Measurements from ENCODE around the gene CATSPER1.

Gene CATSPER1

DNA sequence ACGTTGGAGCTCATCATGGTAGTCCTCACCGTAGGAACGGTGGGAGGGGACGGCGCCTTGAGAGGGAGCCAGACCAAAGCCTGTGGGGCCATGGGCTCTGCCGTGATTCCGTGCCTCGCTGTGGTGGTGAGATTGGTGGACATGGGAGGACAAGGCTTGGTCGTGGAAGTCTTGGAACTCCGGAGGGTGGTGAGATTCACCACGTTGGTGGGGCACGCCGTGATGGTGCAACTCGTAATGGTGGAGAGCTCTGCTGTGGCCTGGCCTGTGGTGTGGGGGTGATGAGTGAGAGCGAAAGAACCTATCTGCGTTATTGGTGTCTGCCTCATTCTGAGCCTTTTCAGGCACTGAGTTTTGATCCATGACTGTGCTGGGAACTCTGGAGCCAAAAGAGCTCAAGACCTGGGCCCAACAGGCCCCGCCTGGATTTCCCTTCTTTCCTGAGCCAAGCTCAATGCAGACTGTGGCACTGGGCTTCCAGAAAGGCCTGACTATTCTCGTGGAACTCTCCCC is at the start of gene CATSPER1:
TSS of gene CATSPER1 (minus strand) at position 463 of the 513 bp plus-strand sequence. CDS start at position 363, 100 bp downstream.
- no peak for DNase-seq

DNA sequence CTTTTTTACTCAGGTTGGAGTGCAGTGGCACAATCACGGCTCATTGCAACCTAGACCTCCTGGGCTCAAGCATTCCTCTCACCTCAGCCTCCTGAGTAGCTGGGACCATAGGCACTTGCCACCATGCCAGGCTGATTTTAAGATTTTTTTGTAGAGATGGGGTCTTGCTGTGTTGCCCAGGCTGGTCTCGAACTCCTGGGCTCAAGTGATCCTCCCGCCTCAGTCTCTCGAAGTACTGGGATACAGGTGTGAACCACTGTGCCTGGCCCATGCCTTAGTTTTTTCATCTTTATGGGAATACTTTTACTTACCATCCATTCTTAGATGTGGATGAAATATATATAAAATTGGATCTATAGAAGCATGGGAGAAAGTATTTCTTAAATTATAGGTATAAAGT is 49.0 kb upstream of the CATSPER1 start:
- DNase-seq, result no peak

DNA sequence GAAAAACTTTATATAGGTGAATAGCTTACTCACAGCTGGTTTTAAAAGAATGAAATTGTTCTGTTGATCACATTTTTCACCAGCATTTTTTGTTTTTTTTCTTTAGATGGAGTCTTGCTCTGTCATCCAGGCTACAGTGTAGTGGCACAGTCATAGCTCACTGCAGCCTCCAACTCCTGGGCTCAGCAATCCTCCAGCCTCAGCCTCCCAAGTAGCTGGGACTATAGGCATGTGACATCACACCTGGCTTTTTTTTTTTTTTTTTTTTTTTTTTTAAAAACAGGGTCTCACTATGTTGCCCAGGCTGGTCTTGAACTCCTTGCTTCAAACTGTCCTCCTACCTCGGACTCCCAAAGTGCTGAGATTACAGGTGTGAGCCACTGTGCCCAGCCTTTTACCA is 47.4 kb upstream of the CATSPER1 start:
- no peak for DNase-seq

DNA sequence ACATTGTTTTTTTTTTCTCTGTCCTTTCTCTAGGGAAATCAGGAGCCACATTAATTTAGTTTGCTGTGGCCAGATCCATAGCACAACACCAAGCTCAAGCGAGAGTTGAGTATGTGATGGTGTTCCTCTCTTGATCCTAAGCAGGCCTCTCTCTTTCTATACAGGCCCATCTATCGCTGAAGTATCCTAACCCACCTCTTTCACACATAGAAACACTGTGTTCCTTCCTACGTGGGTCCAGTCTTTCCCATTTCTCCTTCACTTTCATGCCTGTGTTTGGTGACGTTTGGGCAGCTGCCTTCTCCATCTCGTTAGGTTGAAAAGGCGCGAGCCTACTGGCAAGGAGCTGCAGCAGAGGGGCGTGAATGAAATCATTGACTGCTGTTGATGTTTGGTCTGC is 46.2 kb upstream of the CATSPER1 start:
- DNase-seq, result no peak

DNA sequence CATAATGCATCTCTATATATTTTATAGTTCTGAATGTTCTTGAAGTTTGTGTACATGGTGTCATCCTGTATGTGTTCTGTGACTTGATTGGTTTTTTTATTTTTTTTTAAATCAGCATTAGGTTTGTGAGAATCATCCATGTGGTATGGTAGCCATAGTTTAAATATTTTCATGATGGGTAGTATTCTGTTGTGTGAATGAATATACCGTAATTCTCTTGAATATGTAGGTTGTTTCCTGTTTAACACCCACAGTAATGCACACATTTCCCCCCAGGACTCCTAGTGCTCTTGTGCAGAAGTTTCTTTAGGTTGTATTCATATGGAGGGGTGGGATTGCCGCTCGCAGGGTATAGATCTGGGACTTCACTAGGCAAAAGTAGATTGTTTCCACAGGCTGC is 45.8 kb upstream of the CATSPER1 start:
- no peak for DNase-seq

DNA sequence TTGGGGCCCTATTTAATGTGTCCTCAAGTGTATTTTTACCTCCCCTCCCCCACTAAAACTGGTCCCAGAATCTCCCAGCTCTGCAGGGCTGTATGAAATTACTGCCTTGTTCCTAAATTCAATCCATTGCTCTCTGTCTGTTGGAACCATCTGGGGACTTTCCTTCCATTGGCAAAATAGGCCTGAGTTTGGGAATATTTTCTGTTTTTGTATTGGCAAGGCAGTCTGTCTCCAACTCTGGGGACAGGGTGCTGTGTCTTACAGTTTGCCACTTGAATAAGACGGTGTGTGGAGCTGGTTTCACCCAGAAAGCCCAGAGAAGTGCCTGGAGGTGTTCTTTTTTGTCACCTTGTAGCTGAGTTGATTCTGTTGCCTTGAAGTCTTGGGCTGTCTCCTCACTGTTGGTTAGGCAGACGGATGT is 45.1 kb upstream of the CATSPER1 start:
- DNase-seq, result no peak

DNA sequence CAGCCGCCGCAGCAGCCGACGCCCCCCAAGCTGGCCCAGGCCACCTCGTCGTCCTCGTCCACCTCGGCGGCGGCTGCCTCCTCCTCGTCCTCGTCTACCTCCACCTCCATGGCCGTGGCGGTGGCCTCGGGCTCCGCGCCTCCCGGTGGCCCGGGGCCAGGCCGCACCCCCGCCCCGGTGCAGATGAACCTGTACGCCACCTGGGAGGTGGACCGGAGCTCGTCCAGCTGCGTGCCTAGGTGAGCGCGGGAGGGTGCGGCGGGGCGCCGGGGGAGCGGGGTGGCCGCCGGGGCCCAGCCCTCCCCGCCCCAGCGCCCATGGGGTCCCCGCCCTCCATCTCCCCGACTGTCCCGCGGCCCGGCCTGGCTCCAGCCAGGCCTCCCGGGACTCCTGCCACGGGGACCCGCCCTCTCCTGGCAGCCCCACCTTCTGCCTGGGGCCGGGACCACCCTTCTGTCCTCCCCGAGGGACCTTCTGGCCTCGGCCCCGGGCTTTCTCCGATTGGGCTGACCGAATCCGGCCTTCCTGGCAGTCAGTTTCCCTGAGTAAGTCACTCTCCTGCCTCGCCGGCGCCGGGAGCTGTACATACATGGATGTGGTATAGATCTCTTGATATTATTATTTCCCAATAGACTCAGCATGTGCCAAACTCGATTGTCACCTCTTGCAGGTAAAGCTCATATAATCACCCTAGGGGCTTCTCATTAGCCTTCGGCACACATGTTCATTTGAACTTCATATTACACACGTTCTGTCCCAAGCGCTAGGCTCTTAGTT is 44.5 kb upstream of the CATSPER1 start:
- DNase-seq, result peak; percentile 65

DNA sequence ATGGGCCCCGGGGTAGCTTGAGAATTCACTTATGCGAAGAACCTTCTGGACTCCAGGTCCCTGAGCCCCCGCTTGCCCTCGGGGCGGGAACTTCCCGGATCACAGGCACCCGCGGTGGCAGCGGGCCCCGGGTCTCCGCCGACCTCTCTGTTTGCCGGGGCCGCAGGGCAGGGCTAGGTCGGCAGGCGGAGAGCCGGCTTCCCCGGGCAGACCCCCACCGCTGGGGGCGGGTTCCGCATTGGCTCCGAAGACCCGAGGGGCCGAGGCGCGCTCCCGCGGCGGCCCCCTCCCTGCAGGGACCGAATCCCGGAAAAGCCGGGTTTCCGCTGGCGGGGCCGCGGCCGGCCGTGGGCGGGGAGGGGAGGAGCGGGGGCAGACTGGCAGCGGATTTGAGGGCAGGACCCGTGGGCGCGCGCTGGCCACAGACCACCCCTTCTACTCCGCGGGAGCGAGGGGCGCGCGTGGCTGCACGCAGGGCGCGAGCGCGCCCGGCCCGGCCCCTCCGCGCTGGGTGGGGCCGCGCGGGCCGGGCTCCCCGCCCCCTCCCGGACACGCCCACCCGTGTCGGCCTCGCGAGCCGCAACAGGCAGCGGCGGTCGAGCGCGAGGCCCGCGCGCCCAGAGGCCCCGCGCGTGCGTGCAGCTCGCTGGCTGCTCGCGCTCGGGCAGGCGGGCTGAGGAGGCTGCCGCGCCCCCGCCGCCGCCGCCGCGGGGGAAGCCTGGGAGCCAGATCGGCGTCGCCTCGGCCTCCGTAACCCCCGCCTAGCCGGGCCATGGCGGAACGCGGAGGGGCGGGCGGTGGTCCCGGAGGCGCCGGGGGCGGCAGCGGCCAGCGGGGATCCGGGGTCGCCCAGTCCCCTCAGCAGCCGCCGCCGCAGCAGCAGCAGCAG is 43.7 kb upstream of the CATSPER1 start, which contains the start of gene PACS1:
TSS of gene PACS1 (plus strand) at position 558 of the 889 bp plus-strand sequence. CDS start at position 773, 215 bp downstream.
- DNase-seq, result peak; percentile 90

DNA sequence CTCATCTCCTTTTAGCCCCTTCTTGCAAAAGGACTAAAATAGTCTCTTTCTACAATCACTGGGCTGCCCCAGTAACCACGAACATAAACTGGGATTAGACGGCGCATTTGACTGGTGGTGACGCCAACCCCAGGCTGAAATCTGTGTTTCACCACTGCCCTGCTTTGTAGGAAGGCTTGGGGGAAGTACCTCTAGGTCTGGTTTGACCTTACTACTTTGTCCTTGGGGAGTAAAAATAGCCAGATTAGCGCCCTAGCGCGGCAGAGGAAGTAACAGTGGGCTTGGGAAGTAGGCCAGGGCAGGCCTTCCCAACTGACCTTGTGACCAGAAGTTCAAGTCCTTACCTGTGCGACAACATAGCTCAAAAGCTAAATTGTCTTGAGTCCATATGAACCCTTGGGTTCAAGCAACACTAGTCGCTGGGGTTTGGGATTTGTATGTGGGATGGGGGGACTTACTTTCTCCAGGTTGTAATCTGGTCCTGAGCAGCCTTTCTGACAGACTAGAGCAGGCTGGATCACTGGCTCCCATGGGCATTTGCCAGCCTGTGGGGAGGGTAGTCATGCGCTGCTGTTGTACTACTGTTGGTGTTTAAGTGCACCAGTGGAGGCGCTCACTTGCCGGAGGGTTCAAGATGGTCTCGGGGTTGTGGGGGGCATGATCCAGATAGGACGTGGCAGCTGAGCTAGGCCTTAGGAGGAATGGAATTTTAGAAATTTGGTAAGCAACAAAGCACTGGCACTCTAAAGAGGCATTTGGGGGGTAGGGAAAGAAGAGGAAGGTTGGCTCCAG is 42.8 kb upstream of the CATSPER1 start:
- DNase-seq, result peak; percentile 65

DNA sequence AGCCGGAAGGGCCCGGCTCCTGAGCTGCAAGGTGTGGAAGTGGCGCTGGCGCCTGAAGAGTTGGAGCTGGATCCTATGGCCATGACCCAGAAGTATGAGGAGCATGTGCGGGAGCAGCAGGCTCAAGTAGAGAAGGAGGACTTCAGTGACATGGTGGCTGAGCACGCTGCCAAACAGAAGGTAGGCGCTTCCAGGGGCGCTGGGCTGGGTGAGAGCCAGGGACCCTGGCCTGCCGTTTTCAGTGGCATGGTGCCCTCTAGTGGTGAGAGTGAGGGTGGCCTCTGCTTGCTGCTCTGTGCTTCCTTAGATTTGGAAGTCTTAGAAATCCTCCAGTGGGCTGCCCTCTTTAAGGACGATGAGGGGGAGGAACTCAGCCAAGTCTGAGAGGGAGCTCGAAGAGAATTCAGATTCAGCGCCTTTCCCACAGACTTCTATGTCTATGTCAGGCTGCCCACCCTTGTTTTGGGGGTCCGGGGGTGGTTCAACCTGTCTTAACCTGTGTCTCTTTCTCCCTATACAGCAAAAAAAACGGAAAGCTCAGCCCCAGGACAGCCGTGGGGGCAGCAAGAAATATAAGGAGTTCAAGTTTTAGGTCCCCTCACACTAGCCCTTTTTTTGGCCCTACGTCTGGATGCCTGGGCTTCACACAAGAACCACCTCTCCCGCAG is 42.0 kb upstream of the CATSPER1 start:
- peak; percentile 85 for DNase-seq

DNA sequence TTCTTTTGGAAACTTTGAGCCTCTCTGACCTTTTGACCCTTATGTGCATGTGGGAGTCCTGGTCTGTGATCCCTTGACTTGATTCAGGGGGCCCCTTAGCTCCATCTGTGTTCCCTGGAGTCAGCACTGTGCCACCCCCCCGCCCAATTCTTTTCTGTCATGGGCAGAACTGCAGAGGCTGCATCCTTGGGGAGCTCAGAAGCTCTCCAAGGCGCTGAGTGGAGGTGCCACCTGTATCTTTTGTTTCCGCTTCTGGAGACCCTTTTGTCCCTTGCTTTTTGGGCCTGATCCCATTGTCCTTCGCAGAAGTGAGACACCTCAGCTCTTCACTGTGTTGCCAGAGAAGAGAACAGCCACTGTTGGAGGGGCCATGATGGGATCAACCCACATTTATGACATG is 41.4 kb upstream of the CATSPER1 start:
- DNase-seq, result no peak

DNA sequence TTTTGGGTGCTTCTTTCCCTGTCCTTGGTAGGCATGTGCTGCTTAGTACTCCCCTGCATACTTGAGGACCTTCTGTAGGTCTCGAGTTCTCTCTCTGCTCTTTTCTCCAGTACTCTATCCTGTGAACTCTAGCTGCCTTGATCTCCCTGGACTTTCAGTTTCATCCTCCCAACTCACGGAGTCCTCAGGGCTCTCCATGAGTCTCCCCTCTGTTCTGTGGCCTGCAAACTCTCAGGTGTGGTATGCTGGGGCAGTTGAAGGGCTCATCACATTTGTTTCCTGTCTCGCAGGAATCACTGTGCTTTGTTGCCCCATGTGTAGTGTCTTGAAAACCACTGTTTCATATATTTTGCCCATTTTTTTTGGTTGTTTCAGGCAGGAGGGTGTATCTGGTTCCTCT is 40.5 kb upstream of the CATSPER1 start:
- DNase-seq, result no peak

DNA sequence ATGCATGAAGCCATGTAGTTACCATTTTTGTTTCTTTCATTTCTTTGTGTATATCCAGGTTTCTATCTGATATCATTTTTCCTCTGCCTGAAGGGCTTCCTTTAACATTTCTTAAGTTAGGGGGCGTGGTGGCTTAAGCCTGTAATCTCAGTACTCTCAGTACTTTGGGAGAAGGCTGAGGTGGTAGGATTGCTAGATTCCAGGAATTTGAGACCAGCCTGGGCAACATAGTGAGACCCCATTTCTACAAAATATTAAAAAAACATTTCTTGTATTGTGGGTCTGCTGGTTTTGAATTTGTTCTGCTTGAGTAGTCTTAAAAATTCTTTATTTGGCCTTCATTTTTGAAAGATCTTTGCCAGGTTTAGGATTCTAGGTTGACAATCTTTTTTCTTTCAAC is 38.3 kb upstream of the CATSPER1 start:
- DNase-seq, result no peak

DNA sequence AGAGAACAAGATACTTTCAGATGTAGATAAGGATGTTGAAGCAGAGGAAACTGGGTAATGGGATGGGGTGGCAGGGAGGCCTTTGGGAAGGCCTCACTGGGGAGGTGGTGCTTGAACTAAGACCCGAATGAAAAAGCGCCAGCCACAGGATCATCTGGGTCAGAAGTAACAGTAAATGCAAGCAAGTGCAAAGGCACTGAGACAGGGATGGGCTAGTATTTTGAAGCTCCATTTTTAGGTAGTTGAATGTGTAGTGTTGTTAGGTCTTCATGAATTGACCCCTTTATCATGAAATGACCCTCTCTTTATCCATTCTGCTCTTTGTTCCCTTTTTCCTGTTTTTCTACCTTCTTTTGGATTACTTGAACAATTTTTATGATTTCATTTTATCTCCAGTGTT is 37.6 kb upstream of the CATSPER1 start:
- DNase-seq, result no peak

DNA sequence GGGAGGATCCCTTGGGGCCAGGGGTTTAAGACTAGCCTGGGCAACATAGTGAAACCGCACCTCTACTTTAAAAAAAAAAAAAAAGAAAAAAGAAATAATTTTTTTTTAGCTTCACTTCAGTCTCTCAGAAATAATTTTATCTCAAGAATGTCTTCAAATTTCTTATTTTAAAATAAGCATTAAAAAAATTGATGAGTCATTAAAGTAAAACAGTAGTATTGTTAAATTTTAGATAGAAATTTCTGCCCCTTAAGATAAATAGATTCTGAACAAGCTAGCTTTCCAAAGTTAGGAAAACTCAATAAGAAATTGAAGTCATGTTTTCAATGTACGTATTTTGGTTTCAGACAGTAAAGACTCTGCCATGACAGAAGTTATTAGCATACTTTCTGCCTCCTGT is 36.1 kb upstream of the CATSPER1 start:
- no peak for DNase-seq

DNA sequence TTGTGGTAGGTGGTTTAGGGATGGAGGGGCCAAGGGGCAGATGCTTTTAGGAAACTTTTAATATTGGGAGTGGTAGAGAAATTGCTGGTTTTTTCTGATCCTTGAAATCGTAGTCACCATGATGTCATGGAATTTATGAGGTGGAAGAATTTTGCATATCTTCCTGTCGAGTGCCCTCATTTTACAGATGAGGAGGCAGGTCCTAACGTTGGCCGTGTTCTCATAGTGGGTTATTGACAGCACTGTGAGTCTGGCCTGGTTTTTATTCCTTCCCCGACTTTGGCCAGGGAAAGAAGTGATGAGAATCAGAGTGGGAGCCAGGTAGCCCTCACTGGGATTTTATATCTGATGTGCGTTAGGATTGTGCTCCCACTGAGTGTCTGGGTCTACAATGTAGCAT is 35.0 kb upstream of the CATSPER1 start:
- DNase-seq, result no peak

DNA sequence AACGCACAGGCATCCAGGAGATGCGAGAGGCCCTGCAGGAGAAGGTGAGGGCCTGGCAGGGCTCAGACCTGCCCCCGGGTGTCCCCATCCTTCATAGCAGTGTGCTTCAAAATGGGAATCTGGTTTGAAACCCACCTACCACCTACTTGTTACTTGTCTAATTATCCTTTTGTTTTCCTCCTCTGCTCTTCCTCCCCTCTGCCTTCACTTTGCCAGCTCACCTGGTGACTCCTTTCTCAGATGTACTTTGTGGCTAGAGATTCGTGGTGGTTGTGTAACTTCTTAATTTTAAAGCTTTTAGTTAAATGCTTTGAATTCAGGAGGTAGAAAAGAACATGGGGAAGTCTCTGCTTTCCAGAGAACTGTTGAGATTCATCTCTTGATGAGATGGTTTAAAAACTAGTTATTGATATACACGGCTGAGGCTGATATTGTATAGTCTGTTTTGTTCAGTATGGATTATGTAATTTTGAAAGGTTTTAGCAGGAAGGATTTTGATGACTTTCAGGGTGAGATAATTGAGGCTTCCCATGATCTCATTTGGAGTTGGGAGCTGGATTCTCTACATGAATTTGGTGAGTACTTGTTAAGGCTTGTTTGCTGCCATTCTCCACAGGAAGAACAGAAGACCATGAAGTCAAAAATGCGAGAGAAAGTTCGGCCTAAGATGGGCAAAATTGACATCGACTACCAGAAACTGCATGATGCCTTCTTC is 33.8 kb upstream of the CATSPER1 start:
- DNase-seq, result no peak

DNA sequence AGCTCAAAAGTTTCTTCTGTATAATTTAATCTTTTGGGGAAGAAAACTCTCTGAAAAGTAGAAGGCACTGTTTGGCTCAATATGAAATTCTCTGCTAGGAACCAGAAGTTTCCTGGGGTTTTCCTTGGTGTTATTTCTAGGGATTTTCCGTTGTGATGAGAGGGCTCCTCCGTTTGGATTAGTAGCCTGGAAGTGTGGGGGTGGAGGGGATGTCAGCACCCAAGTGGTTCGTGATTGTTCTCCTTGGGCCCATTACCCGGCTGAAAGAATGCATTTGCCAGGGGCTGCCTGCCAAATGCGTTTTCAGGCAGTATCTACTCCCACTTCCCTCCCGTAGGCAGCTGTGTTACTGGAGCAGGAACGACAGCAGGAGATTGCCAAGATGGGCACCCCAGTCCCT is 30.2 kb upstream of the CATSPER1 start:
- no peak for DNase-seq

DNA sequence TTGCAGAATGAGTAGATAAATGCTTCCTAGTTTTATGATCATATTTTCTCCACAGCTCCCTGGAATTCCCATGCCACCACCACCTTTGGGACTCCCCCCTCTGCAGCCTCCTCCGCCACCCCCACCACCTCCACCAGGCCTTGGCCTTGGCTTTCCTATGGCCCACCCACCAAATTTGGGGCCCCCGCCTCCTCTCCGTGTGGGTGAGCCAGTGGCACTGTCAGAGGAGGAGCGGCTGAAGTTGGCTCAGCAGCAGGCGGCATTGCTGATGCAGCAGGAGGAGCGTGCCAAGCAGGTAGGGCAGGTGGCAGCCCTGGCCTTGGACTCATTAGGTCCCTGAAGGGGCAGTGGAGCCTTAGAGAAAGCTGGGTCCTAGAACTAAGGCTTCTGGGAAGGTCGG is 28.7 kb upstream of the CATSPER1 start:
- DNase-seq, result no peak

DNA sequence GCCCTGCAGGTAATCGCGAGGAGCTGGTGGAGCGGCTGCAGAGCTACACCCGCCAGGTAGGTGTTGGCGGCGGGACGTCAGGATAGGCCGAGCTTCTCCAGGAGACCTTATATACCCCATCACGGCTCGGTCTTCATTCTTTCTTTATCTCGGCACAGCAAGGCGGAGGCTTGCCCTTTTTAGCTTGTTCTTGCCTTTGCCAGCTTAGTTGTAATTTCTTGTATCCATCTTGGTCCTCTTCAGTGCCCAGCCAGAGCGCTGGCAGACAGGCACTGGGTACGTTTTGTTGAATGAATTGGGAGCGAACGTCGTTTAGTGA is 26.3 kb upstream of the CATSPER1 start:
- DNase-seq, result no peak

DNA sequence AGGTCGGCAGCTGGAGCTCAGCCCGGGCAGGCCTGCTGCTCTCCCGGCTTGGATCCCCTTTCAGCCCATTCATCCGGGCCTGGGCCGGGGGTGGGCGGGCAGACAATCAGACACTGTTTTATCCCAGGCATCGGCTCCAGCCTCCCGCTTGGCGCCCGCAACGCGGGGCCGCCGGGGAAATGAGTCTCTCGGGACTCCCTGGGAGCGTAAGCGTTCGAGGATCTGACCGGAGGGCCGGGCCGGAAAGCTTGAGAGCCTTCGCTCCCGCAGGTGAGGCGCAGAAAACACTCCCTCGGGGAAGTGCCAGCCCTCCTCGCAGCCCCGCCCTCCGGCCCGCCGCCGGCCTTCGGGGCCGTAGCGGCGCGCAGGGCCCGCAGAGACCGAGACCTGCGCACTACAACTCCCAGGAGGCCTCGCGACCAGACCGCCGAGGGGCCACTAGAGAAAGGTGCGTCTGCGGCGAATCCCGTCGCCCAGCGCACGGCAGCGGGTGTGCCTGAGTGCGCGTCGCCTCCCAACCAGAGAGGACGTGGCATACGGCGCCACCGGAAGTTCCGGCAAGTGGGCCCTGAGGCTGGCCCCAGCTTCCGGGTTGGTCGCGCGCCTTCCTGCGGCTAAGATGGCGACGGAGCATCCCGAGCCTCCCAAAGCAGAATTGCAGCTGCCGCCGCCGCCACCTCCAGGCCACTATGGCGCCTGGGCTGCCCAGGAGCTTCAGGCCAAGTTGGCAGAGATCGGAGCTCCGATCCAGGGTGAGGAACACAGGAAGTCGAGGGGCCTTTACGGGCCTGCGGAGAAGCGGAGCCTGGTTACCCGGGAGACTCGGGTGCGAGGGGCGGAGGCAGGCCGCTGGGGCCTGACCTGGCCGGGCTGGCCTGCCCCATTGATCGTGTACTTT is 25.7 kb upstream of the CATSPER1 start, which contains the start of gene SF3B2:
TSS of gene SF3B2 (plus strand) at position 599 of the 898 bp plus-strand sequence. CDS start at position 620, 21 bp downstream.
- DNase-seq, result peak; percentile 99

Measured in DMS53 (cell line).